Lower leg skin (tissue), 3 donors: ENCODE data around the gene MPP4.

Experiments
- POLR2A ChIP-seq, 2 donors: fragments of 450-650 bp; IDR thresholded peaks; one replicate each; pipeline ENCODE4 v1.6.1; 2016 to 2017; ENCODE audit warnings: antibody characterized with exemption in 2 of 2, mild to moderate bottlenecking in 1 of 2, moderate library complexity in 1 of 2
- TF ChIP-seq, protein P1 (sequence below), 3 donors: fragments of 450-650 bp; IDR thresholded peaks; one replicate each; pipeline ENCODE4 v1.5.1; 2016; ENCODE audit warnings: antibody characterized with exemption in 3 of 3, mild to moderate bottlenecking in 3 of 3, moderate library complexity in 2 of 3

DNA sequence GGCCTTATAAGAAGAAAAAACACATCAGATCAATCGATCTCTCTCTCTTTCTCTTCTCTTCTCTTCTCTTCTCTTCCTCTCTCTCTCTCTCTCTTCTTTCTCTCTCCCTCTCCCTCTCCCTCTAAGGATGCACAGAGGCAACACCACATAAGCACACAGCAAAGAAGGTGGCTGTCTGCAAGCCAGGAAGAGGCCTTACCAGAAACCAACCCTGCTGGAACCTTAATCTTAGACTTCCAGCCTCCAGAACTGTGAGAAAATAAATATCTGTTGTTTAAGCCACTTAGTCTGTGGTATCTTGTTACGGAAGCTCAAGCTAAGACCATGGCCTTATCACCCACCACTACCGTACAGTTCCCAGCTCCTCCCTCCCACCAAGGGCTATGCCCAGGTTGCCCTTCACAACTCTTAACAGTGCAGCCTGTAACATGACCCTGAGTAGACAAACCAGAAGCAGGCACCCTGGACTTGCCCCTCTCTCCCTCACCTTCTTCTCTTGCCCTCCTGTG is 30.0 kb downstream of the MPP4 start:
- TF ChIP-seq, protein P1, sequence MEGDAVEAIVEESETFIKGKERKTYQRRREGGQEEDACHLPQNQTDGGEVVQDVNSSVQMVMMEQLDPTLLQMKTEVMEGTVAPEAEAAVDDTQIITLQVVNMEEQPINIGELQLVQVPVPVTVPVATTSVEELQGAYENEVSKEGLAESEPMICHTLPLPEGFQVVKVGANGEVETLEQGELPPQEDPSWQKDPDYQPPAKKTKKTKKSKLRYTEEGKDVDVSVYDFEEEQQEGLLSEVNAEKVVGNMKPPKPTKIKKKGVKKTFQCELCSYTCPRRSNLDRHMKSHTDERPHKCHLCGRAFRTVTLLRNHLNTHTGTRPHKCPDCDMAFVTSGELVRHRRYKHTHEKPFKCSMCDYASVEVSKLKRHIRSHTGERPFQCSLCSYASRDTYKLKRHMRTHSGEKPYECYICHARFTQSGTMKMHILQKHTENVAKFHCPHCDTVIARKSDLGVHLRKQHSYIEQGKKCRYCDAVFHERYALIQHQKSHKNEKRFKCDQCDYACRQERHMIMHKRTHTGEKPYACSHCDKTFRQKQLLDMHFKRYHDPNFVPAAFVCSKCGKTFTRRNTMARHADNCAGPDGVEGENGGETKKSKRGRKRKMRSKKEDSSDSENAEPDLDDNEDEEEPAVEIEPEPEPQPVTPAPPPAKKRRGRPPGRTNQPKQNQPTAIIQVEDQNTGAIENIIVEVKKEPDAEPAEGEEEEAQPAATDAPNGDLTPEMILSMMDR (IDR thresholded peaks at IDR 0.05) = no peak
- TF ChIP-seq POLR2A (IDR thresholded peaks at IDR 0.05) = no peak
